GM12864 (cell line): ENCODE measurements around the gene ABI2.

Experiments
- DNase-seq: peaks from one replicate; pipeline ENCODE4 v3.0.0-alpha.2; 2011; ENCODE audit warnings: low read depth
- H3K4me3 ChIP-seq: 2 replicates; pipeline ENCODE4 v1.5.1; 2011; ENCODE audit warnings: mild to moderate bottlenecking, low read depth, low read length, control low read depth
- TF ChIP-seq, protein P1 (sequence below): IDR thresholded peaks from 2 replicates; pipeline ENCODE4 v1.5.1; 2011; ENCODE audit warnings: low read depth, mild to moderate bottlenecking, moderate library complexity, low read length, control low read depth, inconsistent platforms; ENCODE audit errors: missing control alignments

The ABI2 gene

DNA sequence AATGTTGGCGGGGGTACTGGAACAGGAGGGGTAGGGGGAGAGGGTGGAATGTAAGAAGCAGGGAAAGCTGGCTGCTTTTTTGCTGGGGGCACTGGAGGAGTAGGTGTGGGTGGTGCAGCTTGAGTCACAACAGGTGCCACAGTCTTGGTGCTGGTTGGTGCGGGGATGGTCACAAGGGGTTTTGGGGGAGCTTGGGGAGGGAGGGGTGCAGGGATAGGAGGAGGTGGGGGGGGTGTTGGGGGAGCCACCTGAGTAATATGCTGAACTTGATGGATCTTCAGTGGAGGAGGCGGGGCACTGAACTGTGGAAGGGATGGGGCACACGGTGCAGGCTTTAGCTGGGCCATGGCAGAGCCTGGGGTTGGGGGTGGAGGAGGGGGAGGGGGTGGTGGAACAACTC, 112.5 kb downstream of the ABI2 start:
- no peak overlapping the region for H3K4me3 ChIP-seq
- no peak for DNase-seq
- TF ChIP-seq, protein P1, sequence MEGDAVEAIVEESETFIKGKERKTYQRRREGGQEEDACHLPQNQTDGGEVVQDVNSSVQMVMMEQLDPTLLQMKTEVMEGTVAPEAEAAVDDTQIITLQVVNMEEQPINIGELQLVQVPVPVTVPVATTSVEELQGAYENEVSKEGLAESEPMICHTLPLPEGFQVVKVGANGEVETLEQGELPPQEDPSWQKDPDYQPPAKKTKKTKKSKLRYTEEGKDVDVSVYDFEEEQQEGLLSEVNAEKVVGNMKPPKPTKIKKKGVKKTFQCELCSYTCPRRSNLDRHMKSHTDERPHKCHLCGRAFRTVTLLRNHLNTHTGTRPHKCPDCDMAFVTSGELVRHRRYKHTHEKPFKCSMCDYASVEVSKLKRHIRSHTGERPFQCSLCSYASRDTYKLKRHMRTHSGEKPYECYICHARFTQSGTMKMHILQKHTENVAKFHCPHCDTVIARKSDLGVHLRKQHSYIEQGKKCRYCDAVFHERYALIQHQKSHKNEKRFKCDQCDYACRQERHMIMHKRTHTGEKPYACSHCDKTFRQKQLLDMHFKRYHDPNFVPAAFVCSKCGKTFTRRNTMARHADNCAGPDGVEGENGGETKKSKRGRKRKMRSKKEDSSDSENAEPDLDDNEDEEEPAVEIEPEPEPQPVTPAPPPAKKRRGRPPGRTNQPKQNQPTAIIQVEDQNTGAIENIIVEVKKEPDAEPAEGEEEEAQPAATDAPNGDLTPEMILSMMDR, result no peak

DNA sequence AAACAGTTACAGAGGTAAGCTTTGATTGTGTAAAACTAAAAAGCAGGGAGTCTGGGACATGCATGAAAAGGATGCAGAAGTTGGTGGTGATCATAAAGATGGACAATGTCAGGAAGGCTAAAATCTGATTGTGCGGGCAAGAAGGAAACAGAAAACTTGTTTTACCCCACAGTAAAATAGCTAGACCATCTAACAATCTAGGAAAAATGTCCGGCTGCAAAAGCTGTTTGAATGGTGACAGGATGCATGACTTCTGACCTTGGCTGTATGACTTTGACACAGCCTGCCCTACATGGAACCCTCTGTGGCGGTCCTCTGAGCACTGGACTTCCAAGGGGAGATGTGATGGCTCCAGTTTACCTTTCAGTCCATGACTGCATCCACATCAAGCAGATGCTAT, 113.3 kb downstream of the ABI2 start:
- TF ChIP-seq, protein P1, result no peak
- DNase-seq, result no peak
- no peak overlapping the region for H3K4me3 ChIP-seq

DNA sequence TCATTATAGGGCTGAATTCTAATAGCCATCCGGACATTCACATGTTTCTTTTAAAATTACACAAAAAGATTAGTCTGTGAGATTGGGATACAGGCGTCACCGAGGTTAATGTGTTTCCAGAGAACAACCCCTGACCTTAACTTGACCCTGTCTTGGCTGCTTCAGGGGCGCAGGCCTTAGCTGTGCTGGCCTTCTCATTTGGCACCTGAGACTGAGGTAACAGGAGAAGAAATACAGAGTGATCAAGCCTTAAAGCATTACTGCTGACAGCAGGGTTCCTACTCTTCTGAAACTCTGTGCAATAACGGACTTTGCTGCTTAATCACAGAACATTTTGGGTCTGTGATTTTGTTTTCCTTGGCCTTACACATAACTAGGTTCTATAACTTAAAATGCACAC, 114.3 kb downstream of the ABI2 start:
- H3K4me3 ChIP-seq, result no peak overlapping the region
- no peak for DNase-seq
- TF ChIP-seq, protein P1, result no peak

DNA sequence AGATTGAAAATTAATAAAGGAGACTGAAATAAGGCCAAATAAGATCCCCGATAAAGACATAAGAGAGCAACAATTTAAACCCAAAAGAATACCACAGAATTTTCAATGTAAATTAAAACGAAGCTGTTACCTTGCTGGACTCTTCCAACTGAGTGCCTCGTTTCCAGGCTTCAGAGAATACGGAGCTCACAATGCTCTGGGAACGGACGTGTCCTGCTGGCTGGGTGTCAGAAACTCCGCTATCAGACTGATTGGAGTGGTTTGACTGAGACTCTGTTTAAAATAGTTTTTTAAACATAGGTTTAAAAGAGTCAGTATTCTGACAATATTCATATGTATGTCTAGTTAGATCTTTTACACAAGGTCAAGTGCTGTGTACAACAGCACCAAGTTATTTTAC, 116.5 kb downstream of the ABI2 start:
- TF ChIP-seq, protein P1, result no peak
- H3K4me3 ChIP-seq, result no peak overlapping the region
- DNase-seq, result no peak

DNA sequence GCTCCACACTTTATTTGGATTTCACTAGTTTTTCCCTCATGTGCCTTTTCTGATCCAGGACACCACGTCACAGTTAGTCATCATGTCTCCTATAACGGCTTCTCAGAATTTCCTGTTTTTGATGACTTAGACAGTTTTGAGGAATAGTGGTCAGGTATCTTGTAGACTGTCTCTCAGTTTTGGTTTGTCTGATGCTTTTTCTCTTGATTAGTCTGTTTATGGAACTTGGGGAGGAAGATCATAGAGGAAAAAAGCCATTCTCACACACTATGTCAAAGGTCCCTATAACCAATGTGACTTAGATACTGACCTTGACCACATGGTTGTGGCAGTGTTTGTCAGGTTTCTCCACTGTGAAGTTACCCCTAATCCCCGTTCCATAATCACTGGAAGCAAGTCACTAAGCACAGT, 117.9 kb downstream of the ABI2 start:
- TF ChIP-seq, protein P1, result no peak
- no peak for DNase-seq
- H3K4me3 ChIP-seq, result no peak overlapping the region

DNA sequence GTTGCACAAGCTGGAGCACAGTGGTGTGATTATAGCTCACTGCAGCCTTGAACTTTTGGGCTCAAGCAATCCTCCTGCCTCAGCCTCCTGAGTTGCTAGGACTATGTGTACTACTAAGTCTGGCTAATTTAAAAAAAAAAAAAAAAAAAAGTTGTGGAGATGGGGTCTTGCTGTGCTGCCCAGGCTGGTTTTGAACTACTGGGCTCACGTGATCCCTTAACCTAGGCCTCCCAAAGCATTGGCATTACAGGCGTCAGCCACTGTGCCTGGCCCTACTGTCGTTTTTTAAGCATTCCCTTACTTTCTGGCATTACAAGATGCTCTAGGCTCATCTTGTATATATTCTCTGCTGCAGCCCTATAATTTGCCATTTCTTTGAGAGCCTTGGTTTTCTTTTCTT, 118.6 kb downstream of the ABI2 start:
- TF ChIP-seq, protein P1, result no peak
- DNase-seq, result no peak
- H3K4me3 ChIP-seq, result no peak overlapping the region

DNA sequence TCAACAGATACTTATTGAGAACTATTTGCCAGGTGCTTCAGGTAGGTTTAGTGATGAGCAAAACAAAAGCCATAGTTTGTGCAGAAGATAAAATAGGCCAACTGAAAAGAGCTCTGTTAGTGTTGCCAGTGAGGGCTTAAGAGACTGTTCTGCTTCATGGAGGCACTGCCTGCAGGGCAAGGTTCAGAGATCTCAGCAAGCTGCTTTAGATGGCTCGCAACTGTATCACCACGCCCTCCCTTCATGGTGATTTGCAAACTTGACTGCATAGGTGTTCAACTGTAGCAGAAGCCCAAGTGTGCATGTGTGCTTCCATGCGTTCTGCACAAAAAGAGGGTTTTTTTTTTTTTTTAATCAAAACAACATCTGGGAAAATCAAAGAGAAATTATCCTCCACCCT, 122.4 kb downstream of the ABI2 start:
- TF ChIP-seq, protein P1, result no peak
- no peak for DNase-seq
- H3K4me3 ChIP-seq, result no peak overlapping the region
